HG02884 (cell line): ENCODE results near the gene MCTP1.
"Not testable (repeated sequence)": the region's sequence is repeated elsewhere in the genome, so short reads cannot be mapped to it uniquely, and the experiment has no call there.

Source experiments
- ATAC-seq: cut with Tn5 transposase; IDR thresholded peaks from one replicate; pipeline ENCODE4 v1.9.1; 2021; ENCODE audit warnings: mild to moderate bottlenecking, moderate library complexity; ENCODE audit not compliant: unreplicated experiment

MCTP1 gene

DNA sequence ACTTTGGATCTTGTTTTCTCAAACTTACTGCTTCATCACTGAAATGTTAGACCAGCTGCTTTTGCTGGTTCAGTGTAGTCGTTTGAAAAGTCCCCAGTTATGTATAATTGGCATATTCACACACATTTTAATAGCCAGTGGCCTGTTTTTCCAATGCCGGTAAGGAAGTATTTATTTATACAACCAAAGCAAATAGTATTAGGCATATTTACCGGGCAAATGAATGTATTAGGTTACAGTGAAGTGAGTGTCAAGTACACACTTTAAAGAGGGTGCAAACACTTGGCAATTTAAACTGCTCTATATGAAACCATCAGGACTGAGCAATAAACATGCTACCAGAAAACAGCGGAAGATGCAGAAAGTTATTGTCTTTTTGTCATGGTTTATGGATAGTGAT lies 242.9 kb downstream of the MCTP1 start:
- ATAC-seq: no peak

DNA sequence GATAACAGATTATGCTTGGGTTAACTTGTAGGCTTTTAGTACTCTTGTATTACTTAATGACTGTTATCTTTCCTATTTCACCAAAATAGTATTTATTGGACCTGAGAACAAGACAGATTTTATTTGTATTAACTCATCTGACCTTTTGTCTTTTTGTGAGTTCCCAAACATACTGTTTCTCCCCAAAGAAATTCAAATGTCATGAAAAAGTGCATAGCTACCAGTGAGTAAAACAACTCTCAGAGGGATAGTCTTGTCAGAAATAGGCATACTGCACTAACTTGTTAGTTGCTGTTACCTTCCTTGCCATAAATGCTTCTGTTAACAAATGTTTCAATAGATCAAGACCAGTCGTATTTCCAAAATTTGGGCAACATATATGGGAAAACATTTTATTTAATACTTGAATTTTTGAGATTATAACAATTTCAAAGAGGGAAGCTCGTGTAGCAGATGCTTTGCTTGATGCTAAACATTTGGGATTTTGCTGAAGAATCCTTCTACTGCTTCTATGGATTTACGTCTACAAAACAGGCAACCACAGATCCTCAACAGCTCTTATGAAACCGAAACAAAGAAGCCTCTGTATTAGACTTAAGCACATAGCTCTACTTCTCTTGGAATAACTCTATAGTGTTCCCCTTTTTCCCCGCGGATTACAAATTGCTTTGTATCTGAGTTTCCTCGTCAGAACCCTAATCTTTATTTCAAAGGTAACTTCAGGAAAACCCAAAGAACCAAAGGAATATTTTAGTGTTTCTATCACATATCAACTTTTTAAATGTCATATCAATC lies 248.8 kb downstream of the MCTP1 start:
- no peak for ATAC-seq

GRCh38 chr5:95032801-95033200 lies 252.1 kb downstream of the MCTP1 start:
- no peak for ATAC-seq

DNA sequence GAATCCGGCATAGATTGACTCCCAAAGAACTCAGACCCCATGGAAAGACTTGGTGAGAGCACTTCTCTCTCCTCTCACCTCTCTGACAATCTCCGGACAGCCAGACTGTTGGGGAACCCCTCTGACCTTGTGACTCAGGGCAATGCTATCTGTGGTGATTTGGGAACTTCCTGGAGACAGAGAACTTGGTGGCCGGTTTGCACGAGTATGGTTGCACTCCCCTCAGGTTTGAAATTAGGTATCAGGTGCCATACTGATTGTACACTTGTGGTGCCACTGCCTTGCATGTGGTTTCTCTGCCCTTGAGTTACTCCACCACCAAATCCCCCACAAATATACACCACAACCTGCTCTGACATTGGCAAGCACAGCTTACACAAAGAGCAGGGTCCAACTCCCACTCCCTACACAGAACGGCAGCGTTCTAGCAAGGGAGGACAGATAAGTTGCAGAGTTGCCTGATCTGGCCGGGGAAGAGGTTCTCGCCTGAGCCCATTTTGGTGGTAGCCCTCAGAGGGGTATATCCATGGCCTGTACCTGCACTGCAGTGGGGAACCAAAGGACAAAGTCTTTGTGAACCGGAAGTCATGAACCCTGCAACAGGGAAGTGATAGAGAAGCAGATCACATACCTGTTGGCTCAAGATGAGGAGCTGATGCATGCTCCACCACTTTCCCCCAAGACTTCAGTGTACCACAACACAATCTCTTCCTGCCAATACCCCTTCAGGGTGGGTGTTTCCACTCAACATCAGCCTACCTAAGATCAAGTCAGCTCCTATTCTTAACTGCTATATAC lies 255.1 kb downstream of the MCTP1 start:
- ATAC-seq: no peak

DNA sequence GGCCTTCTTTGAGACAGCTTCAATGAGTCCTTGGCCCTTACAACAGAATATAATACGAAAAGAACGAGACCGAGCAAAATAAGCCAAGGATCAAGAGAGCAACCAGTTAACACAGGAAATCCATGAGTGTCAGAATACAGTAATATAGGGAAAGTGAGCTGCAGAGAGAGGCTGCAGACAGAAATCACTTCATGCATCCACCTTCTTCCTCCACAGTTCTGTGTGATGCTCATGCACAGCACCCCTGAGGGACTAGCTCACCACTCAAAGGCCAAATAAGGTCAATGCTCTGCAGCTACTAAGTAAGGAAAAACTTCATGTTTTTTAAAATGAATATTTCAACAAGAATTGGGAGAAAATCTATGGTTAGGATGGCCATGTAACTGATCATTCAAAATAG lies 257.1 kb downstream of the MCTP1 start:
- ATAC-seq: peak; percentile 39

DNA sequence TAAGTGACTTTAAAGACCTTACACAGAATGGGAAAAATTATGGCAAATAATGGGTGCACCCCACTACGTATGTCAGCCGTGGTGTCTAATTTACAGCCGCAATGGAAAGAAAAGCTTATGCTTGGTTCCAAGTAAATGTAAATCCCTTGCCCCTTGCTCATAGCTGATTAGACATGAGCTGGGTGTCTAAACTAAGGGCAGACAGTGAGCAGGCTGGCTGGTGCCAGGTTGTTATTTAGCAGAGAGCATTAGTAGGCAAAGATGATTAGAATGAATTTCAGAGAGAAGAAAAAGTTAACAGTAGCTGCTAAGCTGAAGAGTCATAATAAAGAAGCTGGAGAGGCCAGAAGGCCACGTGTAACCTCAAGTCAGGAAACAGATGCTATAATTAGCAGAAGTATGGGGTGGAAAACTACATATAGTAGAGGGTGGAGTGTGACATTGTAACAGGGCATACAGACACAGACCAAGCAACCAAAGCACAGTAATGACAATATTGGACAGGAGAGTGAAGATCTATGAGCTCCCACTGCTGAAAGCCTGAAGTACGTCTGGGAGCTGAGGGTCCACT lies 257.7 kb downstream of the MCTP1 start:
- ATAC-seq: peak; percentile 36

- ATAC-seq: no peak
Observed at GRCh38 chr5:95026718-95027117, 258.2 kb downstream of the MCTP1 start.

GRCh38 chr5:95022967-95023695 lies 261.8 kb downstream of the MCTP1 start:
- peak; percentile 54 for ATAC-seq

GRCh38 chr5:95020345-95020744 lies 264.5 kb downstream of the MCTP1 start:
- ATAC-seq: no peak

DNA sequence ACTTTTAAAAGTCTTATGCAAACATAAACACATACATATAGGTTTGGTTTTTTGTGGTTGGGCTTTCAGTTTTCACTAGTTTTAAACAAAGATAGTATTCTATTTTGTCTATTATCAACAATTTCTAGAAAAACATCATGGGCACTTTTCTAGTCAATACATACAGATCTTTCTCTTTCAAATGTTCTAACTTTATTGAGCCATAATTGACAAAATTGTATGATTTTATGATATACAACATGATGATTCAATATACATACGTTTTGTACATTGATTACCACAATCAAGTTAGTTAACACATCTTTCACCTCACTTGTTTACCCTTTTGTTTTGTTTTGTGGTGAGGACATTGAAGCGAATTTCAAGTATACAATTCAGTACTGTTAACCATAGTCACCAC lies 265.9 kb downstream of the MCTP1 start:
- no peak for ATAC-seq

DNA sequence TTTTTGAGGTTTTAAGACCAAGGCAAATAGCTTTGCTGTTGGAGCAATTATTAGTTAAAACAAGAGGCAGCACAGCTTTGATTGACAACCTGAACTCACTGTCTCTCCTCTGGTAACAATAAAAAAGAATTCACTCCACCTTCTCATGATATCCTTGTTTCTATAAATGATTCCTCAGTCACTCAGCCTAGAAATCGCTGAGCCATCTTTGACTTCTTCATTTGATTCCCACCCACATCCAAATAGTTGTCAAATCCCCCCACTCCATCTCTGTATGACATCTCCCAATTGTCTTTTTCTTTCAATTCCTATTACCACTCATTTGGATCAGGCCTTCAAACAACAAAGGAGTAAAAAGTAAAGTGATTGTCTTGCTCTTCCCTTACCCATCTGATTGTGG lies 266.4 kb downstream of the MCTP1 start:
- no peak for ATAC-seq

DNA sequence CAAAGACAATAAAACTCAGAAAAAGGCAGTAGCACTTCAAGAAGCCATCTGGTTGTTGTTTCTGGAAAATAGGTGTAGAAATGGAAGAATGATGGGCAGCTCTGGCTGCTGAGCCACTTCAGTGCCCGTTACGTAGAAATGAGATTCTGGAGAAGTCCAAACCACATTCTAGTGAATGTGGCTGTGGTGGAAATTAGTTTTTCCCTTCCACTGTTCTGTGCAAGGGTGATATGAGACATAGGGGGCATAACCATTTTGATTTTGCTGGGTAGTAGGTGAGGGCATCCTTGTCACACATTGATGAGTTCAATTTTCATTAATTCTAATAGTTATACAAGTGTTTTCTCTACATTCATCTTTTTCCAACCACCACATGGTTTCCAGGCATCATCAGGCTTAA lies 275.1 kb downstream of the MCTP1 start:
- ATAC-seq: no peak

DNA sequence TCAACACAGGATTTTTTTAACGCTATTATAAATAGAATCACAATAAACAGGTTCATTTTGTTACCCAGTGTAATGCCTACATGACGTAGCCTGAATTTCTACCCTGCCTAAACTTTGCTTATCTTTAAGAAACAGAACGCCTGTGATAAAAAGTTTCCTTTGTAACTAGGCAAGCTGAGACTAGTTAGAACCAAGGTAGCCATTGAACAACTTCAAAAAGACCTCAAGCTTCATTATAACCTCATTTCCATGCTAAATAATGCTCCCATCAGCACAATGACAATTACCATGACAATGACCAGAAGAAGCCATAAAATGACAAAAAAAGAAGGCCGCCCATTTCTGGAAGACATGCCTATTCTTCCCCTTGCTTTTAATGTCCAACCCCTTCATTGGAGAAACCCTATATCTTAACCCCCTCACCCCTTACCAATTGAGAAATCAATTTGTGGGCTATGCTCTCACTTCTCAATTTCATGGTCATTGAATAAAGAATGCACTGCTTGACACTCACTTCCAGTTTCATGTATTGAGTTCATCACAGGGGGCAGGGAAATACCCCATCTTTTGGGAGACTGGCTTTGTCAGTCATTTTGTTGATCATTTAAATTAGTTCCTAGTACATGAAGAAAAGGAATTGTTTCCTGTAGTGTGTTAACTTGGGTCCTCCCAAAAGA lies 276.8 kb downstream of the MCTP1 start:
- ATAC-seq: peak; percentile 78

- no peak for ATAC-seq
Observed at GRCh38 chr5:95005811-95006210, 279.1 kb downstream of the MCTP1 start.

DNA sequence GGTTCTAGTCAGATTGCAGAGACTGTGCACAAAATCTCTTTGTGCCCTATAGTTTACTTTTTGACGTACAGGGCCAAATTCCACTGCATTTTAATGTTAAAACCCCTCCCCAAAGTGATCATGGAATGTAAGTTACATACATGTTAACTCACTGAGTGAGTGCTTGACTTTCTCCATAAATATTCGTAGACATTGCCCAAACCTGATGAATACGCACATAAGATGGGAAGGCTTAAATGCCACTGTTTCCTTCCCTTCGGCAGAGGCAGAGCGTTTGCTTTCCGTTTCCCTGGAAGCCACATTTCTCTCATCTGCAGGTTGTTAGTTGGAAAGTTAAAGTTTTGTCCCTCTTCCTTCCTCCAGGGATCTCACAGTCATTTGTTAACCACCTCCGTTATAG lies 286.2 kb downstream of the MCTP1 start:
- ATAC-seq: no peak

DNA sequence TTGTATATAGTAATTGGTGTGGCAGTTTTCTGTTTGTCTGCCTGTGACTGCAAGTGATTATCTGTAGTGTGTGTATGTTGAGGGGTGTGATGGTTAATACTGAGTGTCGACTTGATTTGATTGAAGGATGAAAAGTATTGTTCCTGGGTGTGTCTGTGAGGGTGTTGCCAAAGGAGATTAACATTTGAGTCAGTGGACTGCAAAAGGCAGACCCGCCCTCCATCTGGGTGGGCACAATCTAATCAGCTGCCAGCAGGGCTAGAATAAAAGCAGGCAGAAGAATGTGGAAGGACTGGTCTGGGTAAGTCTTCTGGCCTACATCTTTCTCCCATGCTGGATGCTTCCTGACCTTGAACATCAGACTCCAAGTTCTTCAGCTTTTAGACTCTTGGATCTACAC lies 290.4 kb downstream of the MCTP1 start:
- ATAC-seq: not testable (repeated sequence)

- no peak for ATAC-seq
Observed at GRCh38 chr5:94993491-94993890, 291.4 kb downstream of the MCTP1 start.

DNA sequence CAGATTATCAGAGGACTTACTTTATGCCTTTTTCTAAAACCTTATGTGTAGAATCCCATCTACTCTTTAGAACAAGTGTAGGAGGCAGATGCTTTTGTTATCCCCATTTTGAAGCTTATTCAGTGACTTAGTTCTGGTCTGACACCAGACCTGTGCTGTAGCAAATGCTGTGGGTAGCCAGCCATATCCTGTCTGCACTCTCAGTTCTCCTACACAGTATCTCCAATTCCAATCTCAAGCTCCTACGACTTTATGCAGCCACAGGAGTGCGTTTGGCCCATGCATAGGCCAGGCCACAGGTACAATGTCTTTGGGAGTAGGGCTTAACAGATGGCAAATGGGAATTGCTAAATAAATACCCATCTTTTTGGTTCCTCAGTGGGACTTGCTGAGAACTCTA lies 292.6 kb downstream of the MCTP1 start:
- no peak for ATAC-seq

DNA sequence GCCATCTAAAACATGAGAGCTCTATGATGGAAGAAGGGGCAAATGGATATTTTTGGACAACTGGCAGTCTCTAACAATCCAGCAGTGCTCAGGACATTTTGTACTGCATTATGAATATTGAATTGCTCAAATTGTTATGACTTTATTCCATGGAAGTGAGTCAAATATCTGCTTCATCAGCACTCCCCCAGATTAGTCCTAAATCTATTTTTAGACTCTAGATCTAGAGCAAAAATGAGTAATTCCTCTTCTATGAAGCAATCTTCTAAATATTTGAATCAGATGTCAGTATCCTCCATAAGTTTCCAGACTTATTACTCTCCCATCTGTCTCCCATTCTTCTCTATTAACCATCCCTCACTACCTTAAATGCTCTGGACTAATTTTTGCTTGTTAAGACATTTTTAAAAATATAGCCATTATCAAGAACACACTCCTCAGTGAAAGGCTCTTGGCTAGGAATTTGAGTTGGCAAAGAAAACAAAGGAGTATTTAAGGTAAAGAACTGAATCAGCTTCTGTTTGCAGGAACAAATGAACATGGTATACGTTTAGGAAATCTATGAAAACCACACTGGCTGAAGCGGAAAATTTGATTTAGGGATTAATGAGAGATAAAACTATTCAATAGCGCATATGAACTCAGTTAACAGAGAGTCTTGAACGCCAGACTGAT lies 300.9 kb downstream of the MCTP1 start:
- ATAC-seq: no peak

DNA sequence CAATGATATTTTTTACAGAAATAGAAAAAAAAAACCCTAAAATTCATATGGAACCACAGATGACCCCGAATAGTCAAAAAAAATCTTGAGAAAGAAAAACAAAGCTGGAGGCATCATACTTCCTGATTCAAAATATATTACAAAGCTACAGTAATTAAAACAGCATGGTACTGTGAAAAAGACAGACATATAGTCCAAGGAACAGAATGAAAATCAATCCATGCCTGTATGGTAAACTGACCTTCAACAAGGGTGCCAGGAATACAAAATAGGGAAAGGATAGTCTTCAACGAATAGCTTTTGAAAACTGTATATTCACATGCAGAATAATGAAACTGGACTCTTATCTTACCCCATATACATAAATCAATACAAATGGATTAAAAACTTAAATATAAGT lies 307.5 kb downstream of the MCTP1 start:
- no peak for ATAC-seq
